ENCODE results near the gene MIPOL1. TPM values are rescaled to one million over a fixed set of nuclear protein-coding genes. Genes with fewer than 3 reads are reported as not detected.
"Not testable (repeated sequence)": the region's sequence is repeated elsewhere in the genome, so short reads cannot be mapped to it uniquely, and the experiment has no call there.

The MIPOL1 gene
- total and polyA plus RNA-seq, 12 donors, result 1.1 to 9.2 (median 5.4) TPM

DNA sequence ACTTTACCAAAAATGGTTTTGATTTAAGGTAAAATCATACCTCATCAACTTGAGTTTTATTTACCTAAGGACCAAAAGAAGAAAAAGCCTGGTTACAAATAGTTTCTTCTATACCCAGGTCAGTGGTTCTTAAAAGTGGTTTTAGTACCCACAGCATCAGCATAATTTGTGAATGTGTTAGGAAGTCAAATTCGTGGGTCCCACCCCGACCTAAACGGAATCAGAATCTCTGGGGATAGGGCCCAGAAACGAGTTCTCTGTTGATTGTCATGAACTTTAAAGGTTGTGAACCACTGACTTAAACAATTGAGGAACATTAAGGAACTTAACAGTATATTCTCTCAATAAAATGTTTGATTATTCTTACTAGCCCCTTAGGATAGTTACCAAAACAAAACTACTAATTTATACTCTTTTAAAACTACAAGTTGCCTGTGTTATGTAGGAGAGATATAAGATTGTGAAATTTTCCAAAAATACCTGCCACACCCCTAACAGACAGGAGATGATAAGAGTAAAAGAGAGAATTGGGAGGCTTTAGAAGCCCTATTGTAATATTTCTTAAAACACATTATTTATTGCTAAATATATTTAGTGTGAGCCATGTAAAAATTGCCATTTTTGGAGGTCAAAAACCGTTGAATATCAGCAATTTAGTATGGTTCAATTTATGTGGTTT lies 24.7 kb upstream of the MIPOL1 start:
- TF ChIP-seq, protein P1, sequence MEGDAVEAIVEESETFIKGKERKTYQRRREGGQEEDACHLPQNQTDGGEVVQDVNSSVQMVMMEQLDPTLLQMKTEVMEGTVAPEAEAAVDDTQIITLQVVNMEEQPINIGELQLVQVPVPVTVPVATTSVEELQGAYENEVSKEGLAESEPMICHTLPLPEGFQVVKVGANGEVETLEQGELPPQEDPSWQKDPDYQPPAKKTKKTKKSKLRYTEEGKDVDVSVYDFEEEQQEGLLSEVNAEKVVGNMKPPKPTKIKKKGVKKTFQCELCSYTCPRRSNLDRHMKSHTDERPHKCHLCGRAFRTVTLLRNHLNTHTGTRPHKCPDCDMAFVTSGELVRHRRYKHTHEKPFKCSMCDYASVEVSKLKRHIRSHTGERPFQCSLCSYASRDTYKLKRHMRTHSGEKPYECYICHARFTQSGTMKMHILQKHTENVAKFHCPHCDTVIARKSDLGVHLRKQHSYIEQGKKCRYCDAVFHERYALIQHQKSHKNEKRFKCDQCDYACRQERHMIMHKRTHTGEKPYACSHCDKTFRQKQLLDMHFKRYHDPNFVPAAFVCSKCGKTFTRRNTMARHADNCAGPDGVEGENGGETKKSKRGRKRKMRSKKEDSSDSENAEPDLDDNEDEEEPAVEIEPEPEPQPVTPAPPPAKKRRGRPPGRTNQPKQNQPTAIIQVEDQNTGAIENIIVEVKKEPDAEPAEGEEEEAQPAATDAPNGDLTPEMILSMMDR (IDR thresholded peaks at IDR 0.05), result no peak
- peaks cover 0 to 28% (median 8%) of the 10 kb centered on the region in 9 donors for H3K4me1 ChIP-seq
- H3K9me3 ChIP-seq, result no peaks in the 10 kb centered on the region
- H3K27me3 ChIP-seq, result peaks cover 0 to 27% (median 0%) of the 10 kb centered on the region in 7 donors
- ATAC-seq (no peak), DNase-seq (no peak)
- no peaks in the 10 kb centered on the region for H3K36me3 ChIP-seq
- peak overlapping the region; percentile 50 to 81 (median 70) for H3K4me3 ChIP-seq
- intact Hi-C loops (cut with DNase I), result loop anchor here in 1 of 10 donors (1.0 kb wide), 1 partner anchor 24 kb away; the partner anchor contains the start of gene MIPOL1
- WGBS, 2 donors, result 60 to 64% methylated on average over 5 of the region's 5 CpGs
- H3K27ac ChIP-seq, result peak overlapping the region in 3 of 10 donors; percentile 80 to 84 (median 84)

DNA sequence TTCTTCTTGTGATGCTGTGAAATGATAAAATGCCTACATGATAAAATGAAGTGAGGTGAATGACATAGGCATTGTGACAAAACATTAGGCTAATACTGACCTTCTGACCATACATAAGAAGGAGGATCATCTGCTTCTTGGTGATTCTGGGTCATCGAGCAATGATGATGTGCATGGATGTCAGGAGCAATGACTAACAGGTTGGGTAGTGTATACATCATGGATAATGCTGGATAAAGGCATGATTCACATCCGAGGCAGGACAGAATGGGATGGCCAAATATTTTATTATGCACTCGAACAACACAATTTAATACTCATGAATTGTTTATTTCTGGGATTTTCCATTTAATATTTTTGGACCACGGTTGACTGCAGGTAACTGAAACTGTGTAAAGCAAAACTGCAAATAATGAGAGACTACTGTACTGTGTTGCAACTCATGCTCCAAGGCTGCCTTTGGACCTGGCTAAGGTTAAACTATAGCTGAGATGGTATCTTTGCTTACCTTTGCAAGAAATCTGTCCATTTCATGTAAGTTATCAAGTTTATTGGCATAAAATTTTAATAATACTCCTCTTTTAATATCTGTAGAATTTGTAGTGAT lies 17.7 kb upstream of the MIPOL1 start:
- Histone ChIP-seq H3K36me3 (no peaks in the 10 kb centered on the region), H3K27me3 (peaks cover 0 to 3% (median 0%) of the 10 kb centered on the region in 7 donors), H3K27ac (no peak overlapping the region), H3K4me3 (no peak overlapping the region), H3K9me3 (no peaks in the 10 kb centered on the region), H3K4me1 (peaks cover 0 to 2% (median 0%) of the 10 kb centered on the region in 9 donors)
- no peak for ATAC-seq
- WGBS, 2 donors, result 83 to 85% methylated on average over 4 of the region's 4 CpGs
- TF ChIP-seq, protein P1 (IDR thresholded peaks at IDR 0.05), result no peak
- DNase-seq, result no peak
- intact Hi-C loops (cut with DNase I), result no loop called here

DNA sequence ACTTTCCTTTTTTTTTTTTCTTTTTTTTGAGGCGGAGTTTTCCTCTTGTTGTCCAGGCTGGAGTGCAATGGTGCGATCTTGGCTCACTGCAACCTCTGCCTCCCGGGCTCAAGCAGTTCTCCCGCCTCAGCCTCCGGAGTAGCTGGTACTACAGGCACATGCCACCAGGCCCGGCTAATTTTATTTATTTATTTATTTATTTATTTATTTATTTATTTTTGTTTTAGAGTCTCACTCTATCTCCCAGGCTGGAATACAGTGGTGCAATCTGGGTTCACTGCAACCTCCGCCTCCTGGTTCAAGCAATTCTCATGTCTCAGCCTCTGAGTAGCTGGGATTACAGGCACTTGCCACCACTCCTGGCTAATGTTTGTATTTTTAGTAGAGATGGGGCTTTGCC lies 16.9 kb upstream of the MIPOL1 start:
- H3K27me3 ChIP-seq; H3K27ac ChIP-seq; H3K4me3 ChIP-seq; ATAC-seq; H3K4me1 ChIP-seq; H3K9me3 ChIP-seq; intact Hi-C loops (cut with DNase I); H3K36me3 ChIP-seq; DNase-seq: not testable (repeated sequence)
- WGBS, 2 donors, result 95 to 97% methylated on average over 7 of the region's 7 CpGs

DNA sequence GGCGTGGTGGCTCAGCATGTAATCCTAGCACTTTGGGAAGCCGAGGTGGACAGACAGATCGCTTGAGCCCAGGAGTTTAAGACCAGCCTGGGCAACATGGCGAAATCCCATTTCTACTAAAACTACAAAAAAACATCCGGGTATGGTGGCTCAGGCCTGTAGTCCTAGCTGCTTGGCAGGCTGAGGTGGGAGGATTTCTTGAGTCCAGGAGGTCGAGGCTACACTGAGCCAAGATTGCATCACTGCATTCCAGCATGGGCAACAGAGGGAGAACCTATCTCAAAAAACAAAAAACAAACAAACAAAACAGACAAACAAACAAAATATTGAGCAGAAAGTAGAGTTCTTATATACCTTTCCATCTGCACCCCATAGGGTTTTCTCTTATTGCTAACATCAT lies 16.3 kb upstream of the MIPOL1 start:
- H3K27ac ChIP-seq, result no peak overlapping the region
- no peak overlapping the region for H3K4me3 ChIP-seq
- TF ChIP-seq, protein P1 (IDR thresholded peaks at IDR 0.05), result no peak
- intact Hi-C loops (cut with DNase I), result no loop called here
- H3K27me3 ChIP-seq, result peaks cover 0 to 7% (median 0%) of the 10 kb centered on the region in 7 donors
- DNase-seq, result no peak
- WGBS, 2 donors, result 82 to 83% methylated on average over 6 of the region's 6 CpGs
- ATAC-seq, result no peak
- H3K4me1 ChIP-seq, result no peaks in the 10 kb centered on the region
- no peaks in the 10 kb centered on the region for H3K36me3 ChIP-seq
- no peaks in the 10 kb centered on the region for H3K9me3 ChIP-seq

DNA sequence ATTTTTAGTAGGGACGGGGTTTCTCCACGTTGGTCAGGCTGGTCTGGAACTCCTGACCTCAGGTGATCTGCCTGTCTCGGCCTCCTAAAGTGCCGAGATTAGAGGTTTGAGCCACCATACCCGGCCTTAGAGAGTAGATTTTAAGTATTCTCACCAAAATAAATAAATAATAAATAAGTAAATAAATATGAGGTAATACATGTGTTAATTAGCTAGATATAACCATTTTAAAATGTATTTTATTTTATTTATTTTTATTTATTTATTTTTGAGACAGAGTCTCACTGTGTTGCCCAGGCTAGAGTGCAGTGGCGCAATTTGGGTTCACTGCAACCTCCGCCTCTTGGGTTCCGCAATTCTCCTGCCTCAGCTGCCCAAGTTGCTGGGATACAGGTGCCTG lies 13.2 kb upstream of the MIPOL1 start:
- H3K4me1 ChIP-seq; intact Hi-C loops (cut with DNase I); H3K27ac ChIP-seq; H3K27me3 ChIP-seq; H3K4me3 ChIP-seq; ATAC-seq; H3K9me3 ChIP-seq; H3K36me3 ChIP-seq; DNase-seq: not testable (repeated sequence)
- WGBS, 2 donors, result 83 to 88% methylated on average over 8 of the region's 8 CpGs
